Astrocyte of the hippocampus (primary cell): Measurements from ENCODE around the gene PACSIN1.
"Not testable (repeated sequence)": the region's sequence is repeated elsewhere in the genome, so short reads cannot be mapped to it uniquely, and the experiment has no call there.

ENCODE experiments used
- DNase-seq: peaks from one replicate; pipeline ENCODE4 v3.0.0; 2011; ENCODE audit warnings: low read depth, low spot score

Gene PACSIN1

GRCh38 chr6:34484899-34485298 is 19.0 kb downstream of the PACSIN1 start:
- no peak for DNase-seq

GRCh38 chr6:34485321-34486060 is 19.6 kb downstream of the PACSIN1 start:
- DNase-seq: no peak

- DNase-seq: no peak
These were observed 20.3 kb downstream of the PACSIN1 start for GRCh38 chr6:34486106-34486740.

- DNase-seq: not testable (repeated sequence)
These were observed 21.0 kb downstream of the PACSIN1 start for GRCh38 chr6:34486886-34487285.

GRCh38 chr6:34487536-34487935 is 21.7 kb downstream of the PACSIN1 start:
- no peak for DNase-seq

GRCh38 chr6:34489207-34489805 is 23.4 kb downstream of the PACSIN1 start:
- DNase-seq: no peak

- no peak for DNase-seq
These were observed 24.7 kb downstream of the PACSIN1 start for GRCh38 chr6:34490390-34491090.

GRCh38 chr6:34491091-34491430 is 25.2 kb downstream of the PACSIN1 start:
- peak; percentile 47 for DNase-seq

GRCh38 chr6:34493344-34493743 is 27.5 kb downstream of the PACSIN1 start:
- no peak for DNase-seq

GRCh38 chr6:34494973-34495372 is 29.1 kb downstream of the PACSIN1 start:
- no peak for DNase-seq

- DNase-seq: no peak
These were observed 30.3 kb downstream of the PACSIN1 start for GRCh38 chr6:34496103-34496685.

- no peak for DNase-seq
These were observed 31.5 kb downstream of the PACSIN1 start for GRCh38 chr6:34497411-34497810.

- no peak for DNase-seq
These were observed 40.8 kb downstream of the PACSIN1 start for GRCh38 chr6:34506718-34507117.

- no peak for DNase-seq
These were observed 42.5 kb downstream of the PACSIN1 start for GRCh38 chr6:34508425-34508824.

GRCh38 chr6:34509782-34510181 is 43.9 kb downstream of the PACSIN1 start:
- no peak for DNase-seq

GRCh38 chr6:34510299-34510698 is 44.4 kb downstream of the PACSIN1 start:
- DNase-seq: no peak

GRCh38 chr6:34511214-34511914 is 45.5 kb downstream of the PACSIN1 start:
- no peak for DNase-seq

- no peak for DNase-seq
These were observed 46.2 kb downstream of the PACSIN1 start for GRCh38 chr6:34511915-34512737.

GRCh38 chr6:34512738-34513115 is 46.9 kb downstream of the PACSIN1 start:
- no peak for DNase-seq

- no peak for DNase-seq
These were observed 47.8 kb downstream of the PACSIN1 start for GRCh38 chr6:34513646-34514045.

GRCh38 chr6:34514112-34514511 is 48.2 kb downstream of the PACSIN1 start:
- DNase-seq: no peak
